NB4 (cell line): ENCODE data around the gene COPA.

Source experiments
- DNase-seq: peaks from one replicate; pipeline ENCODE4 v3.0.0; 2010; ENCODE audit warnings: low read depth
- H3K4me3 ChIP-seq: one replicate; pipeline ENCODE4 v1.5.1; 2011; ENCODE audit warnings: mild to moderate bottlenecking, low read depth, low read length, moderate library complexity
- CTCF ChIP-seq: IDR thresholded peaks from one replicate; pipeline ENCODE4 v1.5.1; 2012; ENCODE audit warnings: low read depth, low read length
- MAX ChIP-seq: IDR thresholded peaks from 2 replicates; pipeline ENCODE4 v1.6.1; 2011; ENCODE audit warnings: low read depth, low read length
- MYC ChIP-seq: IDR thresholded peaks from 2 replicates; pipeline ENCODE4 v1.6.1; 2011; ENCODE audit warnings: low read depth, low read length
- POLR2A ChIP-seq: IDR thresholded peaks from 2 replicates; pipeline ENCODE4 v1.6.1; 2011; ENCODE audit warnings: mild to moderate bottlenecking; ENCODE audit not compliant: insufficient read length; ENCODE audit errors: extremely low read depth

The COPA gene

GRCh38 chr1:160247053-160247452 lies 96.0 kb downstream of the COPA start:
- no peak for DNase-seq
- TF ChIP-seq MYC (no peak), POLR2A (no peak), CTCF (no peak), MAX (no peak)
- no peak overlapping the region for H3K4me3 ChIP-seq

- no peak overlapping the region for H3K4me3 ChIP-seq
- no peak for TF ChIP-seq POLR2A
- TF ChIP-seq MYC: no peak
- TF ChIP-seq MAX: no peak
- TF ChIP-seq CTCF: no peak
- DNase-seq: no peak
Observed at GRCh38 chr1:160245434-160245833, 97.6 kb downstream of the COPA start.

- TF ChIP-seq MYC: no peak
- no peak for TF ChIP-seq MAX
- no peak for TF ChIP-seq CTCF
- no peak for TF ChIP-seq POLR2A
- H3K4me3 ChIP-seq: no peak overlapping the region
- DNase-seq: no peak
Observed at GRCh38 chr1:160244209-160244608, 98.8 kb downstream of the COPA start.

GRCh38 chr1:160243767-160244166 lies 99.3 kb downstream of the COPA start:
- no peak overlapping the region for H3K4me3 ChIP-seq
- TF ChIP-seq POLR2A (no peak), CTCF (no peak), MYC (no peak), MAX (no peak)
- no peak for DNase-seq

GRCh38 chr1:160239582-160240299 lies 103.3 kb downstream of the COPA start:
- TF ChIP-seq POLR2A: no peak
- TF ChIP-seq MAX: no peak
- TF ChIP-seq CTCF: no peak
- TF ChIP-seq MYC: no peak
- no peak for DNase-seq
- no peak overlapping the region for H3K4me3 ChIP-seq
